ENCODE measurements around the gene ATP11A.
"Not testable (repeated sequence)": the region's sequence is repeated elsewhere in the genome, so short reads cannot be mapped to it uniquely, and the experiment has no call there.

ATP11A gene

DNA sequence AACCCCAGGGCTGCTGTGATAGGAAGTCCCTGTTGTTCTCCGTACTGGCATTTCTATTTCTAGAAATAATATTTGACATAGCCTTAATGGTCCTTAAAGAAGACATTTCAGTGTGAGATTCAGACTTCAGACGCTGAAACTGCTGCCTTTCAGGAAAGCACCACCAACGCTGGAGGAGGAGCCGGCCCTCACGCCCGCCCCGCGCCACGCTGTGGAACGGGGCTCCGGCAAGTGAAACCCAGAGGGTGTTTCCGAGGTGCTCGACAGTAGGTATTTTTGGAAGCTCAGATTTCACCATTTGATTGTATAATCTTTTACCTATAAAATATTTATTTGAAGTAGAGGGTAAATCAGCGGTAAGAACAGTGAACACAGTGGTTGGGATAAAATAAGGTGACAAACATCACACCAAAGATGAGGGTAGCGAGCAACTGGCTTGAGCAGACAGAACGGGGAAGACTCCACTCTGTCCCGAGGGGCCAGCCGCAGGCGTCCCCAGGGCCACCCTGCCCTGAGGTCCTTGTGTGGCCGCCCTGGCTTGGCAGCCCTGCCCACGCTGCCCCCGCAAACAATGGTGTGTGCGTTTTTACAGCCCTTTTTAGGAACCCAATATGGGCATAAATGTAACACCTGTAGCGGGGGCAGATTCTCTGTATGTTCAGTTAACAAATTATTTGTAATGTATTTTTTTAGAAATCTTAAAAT lies 193.6 kb downstream of the ATP11A start:
- DNase-seq, result no peak

- not testable (repeated sequence) for DNase-seq
Measured at GRCh38 chr13:112884700-112885099, 194.9 kb downstream of the ATP11A start.

DNA sequence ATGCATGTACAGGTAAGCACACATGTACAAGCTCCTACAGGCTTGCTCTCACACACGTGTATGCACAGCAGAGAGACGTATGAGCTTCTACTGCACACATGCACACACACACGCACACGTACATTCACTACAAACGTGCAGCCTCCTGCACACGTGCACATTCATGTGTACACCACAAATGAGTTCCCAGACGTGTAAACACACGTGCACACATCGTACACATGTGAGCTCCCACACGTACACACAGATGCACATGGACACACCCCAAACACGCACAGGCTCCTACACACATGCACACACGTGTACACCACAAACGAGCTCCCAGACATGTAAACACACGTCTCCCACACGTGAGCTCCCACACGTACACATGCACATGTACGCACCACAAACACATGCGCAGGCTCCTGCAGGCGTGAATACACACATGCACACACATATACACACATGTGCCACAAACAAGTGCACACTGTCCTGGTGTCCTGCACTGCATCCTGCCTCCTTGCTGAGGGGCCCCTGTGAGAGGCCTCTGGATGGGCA lies 195.5 kb downstream of the ATP11A start:
- no peak for DNase-seq

DNA sequence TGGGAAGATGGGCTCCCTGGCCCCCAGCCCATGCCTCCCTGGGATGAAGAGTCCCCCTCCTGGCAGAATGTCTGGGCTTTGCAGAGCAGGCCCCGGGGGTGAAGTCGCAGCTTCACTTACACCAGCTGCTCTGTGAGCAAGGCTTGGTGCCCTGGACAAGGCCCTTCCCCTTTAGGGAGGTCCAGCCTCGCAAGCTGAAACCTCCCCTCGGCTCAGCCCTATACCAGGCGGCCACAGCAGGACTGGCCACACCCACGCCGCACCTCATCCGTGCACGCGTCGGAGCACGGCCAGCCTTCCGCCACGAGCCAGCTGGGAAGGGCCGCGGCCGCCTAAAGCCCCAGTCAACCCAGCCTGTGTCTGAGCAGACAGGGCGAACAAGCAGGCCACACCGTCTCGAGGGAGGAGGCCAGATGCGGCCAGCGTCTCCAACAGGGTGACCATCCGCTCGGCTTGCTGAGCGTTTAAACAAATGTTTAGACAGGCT lies 196.0 kb downstream of the ATP11A start:
- DNase-seq, result no peak

DNA sequence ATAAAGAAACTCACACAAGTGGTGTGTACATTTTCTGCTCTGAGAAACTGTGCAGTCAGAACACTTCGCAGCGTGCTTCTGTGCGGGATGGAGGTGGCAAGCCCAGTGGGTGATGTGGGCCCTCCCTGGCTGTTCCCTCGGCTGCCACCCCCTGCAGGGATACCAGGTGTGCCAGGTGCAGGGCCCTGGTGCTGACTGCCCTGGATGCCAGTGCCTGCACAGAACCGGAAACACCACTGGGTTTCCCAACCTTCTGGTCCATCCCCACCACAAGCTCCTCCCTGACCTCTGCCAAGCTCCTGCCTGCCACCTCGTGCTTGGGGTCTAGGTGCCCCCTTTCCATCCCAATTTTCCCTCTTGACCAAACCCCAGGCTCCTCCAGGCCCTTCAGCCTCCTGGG lies 197.3 kb downstream of the ATP11A start:
- no peak for DNase-seq

DNA sequence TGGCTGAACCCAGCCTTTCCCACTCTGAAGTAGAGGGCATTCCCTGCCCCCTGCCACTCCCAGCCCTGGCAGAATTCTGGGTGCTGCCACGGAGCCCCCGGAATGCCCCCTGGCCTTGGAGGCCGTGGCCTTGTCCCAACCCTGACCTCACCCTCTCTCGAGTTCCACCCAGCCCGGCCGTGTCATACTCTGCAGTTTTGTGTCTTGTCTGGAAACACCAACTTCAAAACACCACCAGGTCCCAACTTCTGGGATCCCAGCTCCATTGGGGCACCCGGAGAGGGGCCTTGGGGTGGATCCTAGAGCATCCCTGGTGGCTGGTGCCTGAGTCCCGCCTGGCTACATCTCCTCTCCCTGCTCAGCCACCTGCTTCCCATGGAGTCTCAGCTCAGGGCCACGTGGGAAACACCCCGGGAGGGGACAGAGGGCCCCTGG lies 197.7 kb downstream of the ATP11A start:
- no peak for DNase-seq

- no peak for DNase-seq
Measured at GRCh38 chr13:112888238-112889111, 198.6 kb downstream of the ATP11A start.

- no peak for DNase-seq
Measured at GRCh38 chr13:112889351-112890290, 199.8 kb downstream of the ATP11A start.

- no peak for DNase-seq
Measured at GRCh38 chr13:112890316-112891145, 200.7 kb downstream of the ATP11A start.

DNA sequence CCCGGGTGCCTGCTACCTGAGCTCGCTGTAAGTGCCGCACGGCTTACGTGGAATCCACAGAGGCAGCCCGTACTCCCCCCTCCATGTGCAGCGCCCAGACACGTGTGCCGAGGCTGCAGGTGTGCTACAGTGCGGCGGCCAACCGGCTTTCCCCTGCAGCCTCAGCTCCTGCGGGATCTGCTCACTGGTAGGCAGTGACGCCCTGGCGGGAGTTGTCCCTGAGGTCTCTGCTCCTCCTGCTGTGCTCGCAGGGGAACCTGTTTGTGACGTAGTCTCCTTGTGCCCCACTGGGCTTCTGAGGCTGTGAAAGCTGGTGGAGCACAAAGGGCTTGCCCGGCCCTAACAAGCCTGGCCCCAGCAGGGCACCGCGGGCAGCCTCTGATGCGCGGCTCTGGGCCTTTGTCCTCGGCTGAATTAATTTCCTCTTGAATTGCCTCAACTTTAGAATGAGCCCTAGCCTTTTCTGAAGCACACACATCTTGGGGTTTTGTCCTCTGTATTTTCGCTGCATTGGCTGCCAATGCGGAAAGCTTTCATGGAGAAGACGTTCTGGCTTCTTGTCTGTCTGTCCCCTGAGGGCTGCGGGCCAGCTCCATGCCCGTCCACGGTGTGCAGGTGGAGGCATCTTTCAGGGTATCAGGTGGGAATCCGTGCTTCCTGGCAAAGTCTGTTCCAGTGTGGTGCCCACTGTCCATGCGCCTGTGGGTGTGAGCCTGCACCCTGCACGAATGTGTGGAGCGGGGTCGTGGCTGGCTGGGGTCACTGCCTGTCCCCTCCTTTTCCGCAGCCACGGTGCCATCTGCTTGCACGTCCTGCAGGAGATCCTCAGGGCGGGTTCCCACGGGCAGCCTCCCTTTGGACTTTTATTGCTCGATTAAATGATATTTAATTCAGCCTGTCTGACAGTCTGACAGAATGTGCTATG lies 201.9 kb downstream of the ATP11A start:
- DNase-seq, result no peak

GRCh38 chr13:112892426-112893206 lies 202.8 kb downstream of the ATP11A start:
- DNase-seq, result no peak

- no peak for DNase-seq
Measured at GRCh38 chr13:112893207-112893569, 203.3 kb downstream of the ATP11A start.

- DNase-seq, result peak; percentile 56
Measured at GRCh38 chr13:112893570-112894422, 204.0 kb downstream of the ATP11A start.

DNA sequence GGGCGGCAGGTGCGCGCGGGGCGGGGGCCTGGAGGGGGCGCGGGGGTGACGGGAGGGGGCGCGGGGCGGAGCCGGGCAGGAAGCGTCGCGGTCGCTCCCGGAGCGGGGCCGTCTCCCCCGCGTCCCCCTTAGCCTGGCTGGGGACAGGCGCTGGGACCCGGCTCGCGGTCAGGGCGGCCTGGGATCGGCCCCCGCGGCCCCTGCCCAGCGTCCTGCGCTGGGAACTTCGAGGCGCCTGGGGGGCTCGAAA lies 204.5 kb downstream of the ATP11A start:
- DNase-seq, result no peak

DNA sequence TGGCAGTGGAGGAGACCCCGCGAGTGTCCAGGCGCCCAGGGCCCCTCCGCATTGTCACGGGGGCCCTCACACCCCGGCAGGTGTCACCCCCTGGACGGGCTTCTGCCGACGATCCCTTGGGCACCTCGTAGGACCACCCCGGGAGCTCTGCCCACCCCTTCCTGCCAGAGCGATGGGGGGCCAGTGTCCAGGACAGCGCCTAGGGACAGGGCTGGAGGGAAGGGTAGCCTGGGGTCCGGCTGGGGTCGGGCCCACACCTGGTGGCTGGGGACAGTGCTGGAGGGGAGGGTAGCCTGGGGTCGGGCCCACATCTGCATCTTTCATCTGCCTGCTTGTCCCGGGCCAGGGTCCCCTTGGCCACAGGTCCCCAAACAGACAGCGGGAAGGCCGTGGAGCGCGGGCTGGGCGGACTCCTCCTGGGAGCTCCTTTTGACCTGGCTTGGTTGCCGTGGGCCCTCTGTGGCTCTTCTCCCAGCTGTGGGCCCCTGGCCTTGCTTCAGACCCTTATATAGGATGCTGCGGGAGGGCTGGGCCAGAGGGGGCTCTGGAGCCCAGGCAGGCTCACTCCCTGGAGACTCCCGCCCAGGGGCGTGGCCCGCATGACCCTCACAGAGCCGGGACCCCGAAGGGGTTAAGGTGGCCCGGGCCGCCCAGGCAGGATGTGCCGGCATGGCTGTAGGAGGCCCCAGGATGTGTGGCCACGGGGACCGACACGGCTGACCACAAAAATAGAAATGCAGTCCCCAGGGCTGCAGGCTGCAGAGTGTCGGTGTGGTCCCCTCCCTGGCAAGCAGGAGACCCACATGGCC lies 205.0 kb downstream of the ATP11A start:
- no peak for DNase-seq

DNA sequence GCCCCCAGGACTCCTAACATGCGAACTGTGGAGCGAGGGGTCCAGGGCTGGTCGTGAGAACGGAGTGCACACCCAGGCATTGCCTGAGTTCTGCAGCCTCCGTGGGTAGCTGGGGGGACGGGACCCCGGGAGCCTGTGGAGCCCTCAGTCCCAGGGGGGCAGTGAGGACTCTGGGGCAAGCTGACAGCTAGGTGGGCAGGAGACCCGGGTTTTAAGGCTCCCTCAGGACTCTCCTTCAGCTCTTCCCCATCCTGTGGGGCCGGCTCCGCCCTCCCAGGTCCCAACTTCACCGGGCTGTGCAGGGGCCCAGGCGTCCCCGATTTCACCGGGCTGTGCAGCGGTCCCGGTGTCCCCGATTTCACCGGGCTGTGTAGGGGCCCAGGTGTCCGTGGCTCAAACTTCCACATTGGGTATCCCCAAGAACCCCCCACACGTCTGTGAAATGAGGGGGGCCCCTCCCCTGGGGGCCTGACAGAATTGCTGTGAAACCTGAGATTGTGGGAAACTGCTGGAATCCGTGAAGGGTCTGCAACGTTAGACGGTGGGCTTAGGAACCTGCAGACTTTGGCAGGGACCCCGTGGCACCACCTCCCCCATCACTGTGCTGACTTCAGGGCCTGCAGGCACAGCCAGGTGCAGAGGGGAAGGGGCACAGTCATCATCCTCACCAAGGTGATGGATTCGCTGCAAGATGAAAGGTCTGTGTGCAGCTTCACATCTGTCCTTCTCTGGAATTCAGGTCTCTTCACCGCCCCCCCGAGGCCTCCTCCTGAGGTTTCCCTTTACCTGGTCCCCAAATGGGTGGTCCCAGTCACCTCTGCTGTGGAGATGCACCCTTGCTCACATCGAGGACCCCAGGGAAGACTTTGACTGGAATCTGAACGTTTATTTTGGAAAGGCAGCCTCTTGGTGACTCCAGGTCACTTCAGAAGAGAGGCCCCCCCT lies 206.0 kb downstream of the ATP11A start:
- no peak for DNase-seq

All from CD4-positive, alpha-beta T cell treated with Interleukin-6 for 4 hours (primary cell).